ENCODE results near the gene HES2. TPM values are rescaled to one million over a fixed set of nuclear protein-coding genes. Genes with fewer than 3 reads are reported as not detected.

The HES2 gene
- total RNA-seq, 4 donors from 2014 or later, result 2.5 to 15.9 (median 5.2) TPM

- Histone ChIP-seq H3K27ac (no peak overlapping the region), H3K27me3 (peaks cover 0 to 22% of the 10 kb centered on the region in 2 donors), H3K9me3 (no peaks in the 10 kb centered on the region), H3K4me3 (no peak overlapping the region), H3K36me3 (no peaks in the 10 kb centered on the region), H3K4me1 (peaks cover 3 to 39% (median 16%) of the 10 kb centered on the region in 4 donors)
- DNase-seq, result no peak
- no peak for TF ChIP-seq POLR2A (IDR thresholded peaks at IDR 0.05)
- no peak for TF ChIP-seq CTCF (IDR thresholded peaks at IDR 0.05)
Measured at GRCh38 chr1:6426972-6427350, 7.2 kb upstream of the HES2 start.

- Histone ChIP-seq H3K36me3 (no peaks in the 10 kb centered on the region), H3K4me1 (peaks cover 3 to 39% (median 16%) of the 10 kb centered on the region in 4 donors), H3K27ac (no peak overlapping the region), H3K9me3 (no peaks in the 10 kb centered on the region), H3K27me3 (peaks cover 0 to 22% of the 10 kb centered on the region in 2 donors), H3K4me3 (no peak overlapping the region)
- TF ChIP-seq CTCF (IDR thresholded peaks at IDR 0.05) (no peak), POLR2A (IDR thresholded peaks at IDR 0.05) (no peak)
- DNase-seq, result no peak
Measured at GRCh38 chr1:6426277-6426971, 6.7 kb upstream of the HES2 start.

- no peak for DNase-seq
- peaks cover 0 to 23% of the 10 kb centered on the region in 2 donors for H3K27me3 ChIP-seq
- no peaks in the 10 kb centered on the region for H3K9me3 ChIP-seq
- no peak for TF ChIP-seq POLR2A (IDR thresholded peaks at IDR 0.05)
- TF ChIP-seq CTCF (IDR thresholded peaks at IDR 0.05), result no peak
- H3K36me3 ChIP-seq, result no peaks in the 10 kb centered on the region
- H3K27ac ChIP-seq, result no peak overlapping the region
- no peak overlapping the region for H3K4me3 ChIP-seq
- H3K4me1 ChIP-seq, result peaks cover 3 to 41% (median 18%) of the 10 kb centered on the region in 4 donors
Measured at GRCh38 chr1:6425658-6426057, 5.9 kb upstream of the HES2 start.

GRCh38 chr1:6424619-6425593 lies 5.2 kb upstream of the HES2 start, which contains the start of gene ESPN:
Gene ESPN (plus strand): TSS chr1:6424776. CDS start chr1:6424956, 180 bp downstream.
- Histone ChIP-seq H3K36me3 (no peaks in the 10 kb centered on the region), H3K9me3 (no peaks in the 10 kb centered on the region), H3K4me3 (peak within 1 kb of the TSS; percentile 20 to 43 (median 40)), H3K27me3 (peaks cover 0 to 31% of the 10 kb centered on the region in 2 donors), H3K27ac (no peak within 1 kb of the TSS), H3K4me1 (peaks cover 7 to 49% (median 25%) of the 10 kb centered on the region in 4 donors)
- no peak for DNase-seq
- TF ChIP-seq CTCF (IDR thresholded peaks at IDR 0.05), result no peak
- no peak for TF ChIP-seq POLR2A (IDR thresholded peaks at IDR 0.05)

- Histone ChIP-seq H3K27me3 (peaks cover 0 to 37% of the 10 kb centered on the region in 2 donors), H3K9me3 (no peaks in the 10 kb centered on the region), H3K4me1 (peaks cover 7 to 57% (median 33%) of the 10 kb centered on the region in 4 donors), H3K36me3 (no peaks in the 10 kb centered on the region), H3K4me3 (peak overlapping the region in 3 of 4 donors; percentile 39 to 43 (median 42)), H3K27ac (no peak overlapping the region)
- no peak for TF ChIP-seq CTCF (IDR thresholded peaks at IDR 0.05)
- TF ChIP-seq POLR2A (IDR thresholded peaks at IDR 0.05), result no peak
- DNase-seq, result no peak
Measured at GRCh38 chr1:6424000-6424565, 4.4 kb upstream of the HES2 start.

Measured in Peyer's patch (tissue), 4 donors.